IMR-90 (cell line): ENCODE data around the gene RET.

ENCODE experiments used
- FOS ChIP-seq: fragments of 150-350 bp; IDR thresholded peaks from 2 replicates; pipeline ENCODE4 v1.6.1; 2016; ENCODE audit warnings: low read depth, low read length
- MAZ ChIP-seq: IDR thresholded peaks from 2 replicates; pipeline ENCODE4 v1.6.1; 2012; ENCODE audit warnings: low read depth, mild to moderate bottlenecking, low read length, improper control_type of control experiment, moderate library complexity, borderline replicate concordance
- NFE2L2 ChIP-seq: fragments of 150-350 bp; IDR thresholded peaks from 2 replicates; pipeline ENCODE4 v1.6.1; 2016; ENCODE audit warnings: low read depth, mild to moderate bottlenecking, low read length
- POLR2A ChIP-seq: IDR thresholded peaks from 2 replicates; pipeline ENCODE4 v1.6.1; 2012; ENCODE audit warnings: mild to moderate bottlenecking, low read depth, low read length
- RAD21 ChIP-seq: IDR thresholded peaks from 2 replicates; pipeline ENCODE4 v1.6.1; 2012; ENCODE audit warnings: low read length, improper control_type of control experiment
- TF ChIP-seq, protein P1 (sequence below): conservative IDR thresholded peaks from 2 replicates; pipeline ENCODE4 v1.5.1; 2012; ENCODE audit warnings: mild to moderate bottlenecking, low read depth, low read length, improper control_type of control experiment

DNA sequence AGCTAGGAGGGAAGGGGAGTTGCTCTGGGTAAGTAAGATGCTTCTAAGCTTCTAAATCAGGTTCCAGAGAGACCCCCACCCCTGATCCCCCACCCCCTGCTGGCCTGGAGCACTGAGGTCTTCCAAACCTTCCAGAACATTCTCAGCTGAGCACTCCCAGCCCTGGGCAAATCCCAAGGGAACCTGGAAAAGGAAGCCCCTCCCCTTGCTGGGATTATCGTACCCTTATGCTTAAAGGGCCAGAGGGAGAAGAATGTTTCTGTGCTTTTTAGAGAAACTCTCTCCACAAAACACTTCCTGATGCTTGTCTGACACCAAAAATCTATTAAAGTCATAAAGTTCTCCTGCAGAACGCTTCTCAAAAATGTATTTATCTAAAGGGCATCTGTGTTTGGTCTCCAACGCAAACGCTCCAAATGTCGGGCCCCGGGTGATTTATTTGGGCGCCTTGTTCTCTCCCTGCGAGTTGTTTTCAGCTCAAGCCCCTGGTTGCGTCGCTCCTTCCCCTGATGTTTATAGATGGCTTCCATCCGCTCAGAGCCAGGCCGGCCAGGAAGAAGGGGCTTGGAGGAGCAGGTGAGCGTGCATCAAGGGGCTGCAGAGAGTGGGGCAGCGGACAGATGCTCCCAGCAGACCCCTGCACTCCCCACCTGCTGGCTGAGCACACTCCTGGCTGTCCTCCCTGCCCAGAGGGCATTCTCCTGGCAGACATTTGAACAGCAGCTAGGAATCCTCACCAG is 8.2 kb upstream of the RET start:
- no peak for TF ChIP-seq MAZ
- TF ChIP-seq, protein P1, sequence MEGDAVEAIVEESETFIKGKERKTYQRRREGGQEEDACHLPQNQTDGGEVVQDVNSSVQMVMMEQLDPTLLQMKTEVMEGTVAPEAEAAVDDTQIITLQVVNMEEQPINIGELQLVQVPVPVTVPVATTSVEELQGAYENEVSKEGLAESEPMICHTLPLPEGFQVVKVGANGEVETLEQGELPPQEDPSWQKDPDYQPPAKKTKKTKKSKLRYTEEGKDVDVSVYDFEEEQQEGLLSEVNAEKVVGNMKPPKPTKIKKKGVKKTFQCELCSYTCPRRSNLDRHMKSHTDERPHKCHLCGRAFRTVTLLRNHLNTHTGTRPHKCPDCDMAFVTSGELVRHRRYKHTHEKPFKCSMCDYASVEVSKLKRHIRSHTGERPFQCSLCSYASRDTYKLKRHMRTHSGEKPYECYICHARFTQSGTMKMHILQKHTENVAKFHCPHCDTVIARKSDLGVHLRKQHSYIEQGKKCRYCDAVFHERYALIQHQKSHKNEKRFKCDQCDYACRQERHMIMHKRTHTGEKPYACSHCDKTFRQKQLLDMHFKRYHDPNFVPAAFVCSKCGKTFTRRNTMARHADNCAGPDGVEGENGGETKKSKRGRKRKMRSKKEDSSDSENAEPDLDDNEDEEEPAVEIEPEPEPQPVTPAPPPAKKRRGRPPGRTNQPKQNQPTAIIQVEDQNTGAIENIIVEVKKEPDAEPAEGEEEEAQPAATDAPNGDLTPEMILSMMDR, result no peak
- no peak for TF ChIP-seq RAD21
- TF ChIP-seq FOS, result no peak
- no peak for TF ChIP-seq POLR2A
- no peak for TF ChIP-seq NFE2L2
